Measurements from ENCODE around the gene BRINP3.

The BRINP3 gene

GRCh38 chr1:190327271-190327670 is 150.4 kb downstream of the BRINP3 start:
- in situ Hi-C loops (cut with MboI; ENCODE audit: low sequenced_read_pairs), result no loop called here

- in situ Hi-C loops (cut with MboI; ENCODE audit: low sequenced_read_pairs), result no loop called here
Measured at GRCh38 chr1:190323530-190323929, 154.1 kb downstream of the BRINP3 start.

GRCh38 chr1:190322274-190322673 is 155.4 kb downstream of the BRINP3 start:
- in situ Hi-C loops (cut with MboI; ENCODE audit: low sequenced_read_pairs), result no loop called here

GRCh38 chr1:190320952-190321351 is 156.7 kb downstream of the BRINP3 start:
- in situ Hi-C loops (cut with MboI; ENCODE audit: low sequenced_read_pairs), result no loop called here

- in situ Hi-C loops (cut with MboI; ENCODE audit: low sequenced_read_pairs), result no loop called here
Measured at GRCh38 chr1:190312763-190313162, 164.9 kb downstream of the BRINP3 start.

GRCh38 chr1:190303501-190303900 is 174.2 kb downstream of the BRINP3 start:
- in situ Hi-C loops (cut with MboI; ENCODE audit: low sequenced_read_pairs), result no loop called here

GRCh38 chr1:190296453-190296852 is 181.2 kb downstream of the BRINP3 start:
- in situ Hi-C loops (cut with MboI; ENCODE audit: low sequenced_read_pairs), result no loop called here

GRCh38 chr1:190289897-190290296 is 187.8 kb downstream of the BRINP3 start:
- in situ Hi-C loops (cut with MboI; ENCODE audit: low sequenced_read_pairs), result no loop called here

- in situ Hi-C loops (cut with MboI; ENCODE audit: low sequenced_read_pairs), result no loop called here
Measured at GRCh38 chr1:190286111-190286510, 191.6 kb downstream of the BRINP3 start.

- in situ Hi-C loops (cut with MboI; ENCODE audit: low sequenced_read_pairs), result no loop called here
Measured at GRCh38 chr1:190277107-190277506, 200.6 kb downstream of the BRINP3 start.

GRCh38 chr1:190274721-190275120 is 202.9 kb downstream of the BRINP3 start:
- in situ Hi-C loops (cut with MboI; ENCODE audit: low sequenced_read_pairs), result no loop called here

- in situ Hi-C loops (cut with MboI; ENCODE audit: low sequenced_read_pairs), result no loop called here
Measured at GRCh38 chr1:190273161-190273560, 204.5 kb downstream of the BRINP3 start.

- in situ Hi-C loops (cut with MboI; ENCODE audit: low sequenced_read_pairs), result no loop called here
Measured at GRCh38 chr1:190262538-190262937, 215.1 kb downstream of the BRINP3 start.

- in situ Hi-C loops (cut with MboI; ENCODE audit: low sequenced_read_pairs), result no loop called here
Measured at GRCh38 chr1:190259424-190259823, 218.2 kb downstream of the BRINP3 start.

GRCh38 chr1:190258003-190258402 is 219.7 kb downstream of the BRINP3 start:
- in situ Hi-C loops (cut with MboI; ENCODE audit: low sequenced_read_pairs), result no loop called here

GRCh38 chr1:190252046-190252445 is 225.6 kb downstream of the BRINP3 start:
- in situ Hi-C loops (cut with MboI; ENCODE audit: low sequenced_read_pairs), result no loop called here

- in situ Hi-C loops (cut with MboI; ENCODE audit: low sequenced_read_pairs), result no loop called here
Measured at GRCh38 chr1:190250368-190250767, 227.3 kb downstream of the BRINP3 start.

GRCh38 chr1:190244406-190244805 is 233.3 kb downstream of the BRINP3 start:
- in situ Hi-C loops (cut with MboI; ENCODE audit: low sequenced_read_pairs), result no loop called here

GRCh38 chr1:190243056-190243455 is 234.6 kb downstream of the BRINP3 start:
- in situ Hi-C loops (cut with MboI; ENCODE audit: low sequenced_read_pairs), result no loop called here

GRCh38 chr1:190226006-190226405 is 251.7 kb downstream of the BRINP3 start:
- in situ Hi-C loops (cut with MboI; ENCODE audit: low sequenced_read_pairs), result no loop called here

- in situ Hi-C loops (cut with MboI; ENCODE audit: low sequenced_read_pairs), result no loop called here
Measured at GRCh38 chr1:190212450-190212849, 265.2 kb downstream of the BRINP3 start.

- in situ Hi-C loops (cut with MboI; ENCODE audit: low sequenced_read_pairs), result no loop called here
Measured at GRCh38 chr1:190207733-190208132, 269.9 kb downstream of the BRINP3 start.

- in situ Hi-C loops (cut with MboI; ENCODE audit: low sequenced_read_pairs), result no loop called here
Measured at GRCh38 chr1:190205713-190206112, 272.0 kb downstream of the BRINP3 start.

GRCh38 chr1:190196020-190196419 is 281.6 kb downstream of the BRINP3 start:
- in situ Hi-C loops (cut with MboI; ENCODE audit: low sequenced_read_pairs), result no loop called here

Measured in HL-60/S4 (cell line).